ENCODE data around the gene DDX1.

DNA sequence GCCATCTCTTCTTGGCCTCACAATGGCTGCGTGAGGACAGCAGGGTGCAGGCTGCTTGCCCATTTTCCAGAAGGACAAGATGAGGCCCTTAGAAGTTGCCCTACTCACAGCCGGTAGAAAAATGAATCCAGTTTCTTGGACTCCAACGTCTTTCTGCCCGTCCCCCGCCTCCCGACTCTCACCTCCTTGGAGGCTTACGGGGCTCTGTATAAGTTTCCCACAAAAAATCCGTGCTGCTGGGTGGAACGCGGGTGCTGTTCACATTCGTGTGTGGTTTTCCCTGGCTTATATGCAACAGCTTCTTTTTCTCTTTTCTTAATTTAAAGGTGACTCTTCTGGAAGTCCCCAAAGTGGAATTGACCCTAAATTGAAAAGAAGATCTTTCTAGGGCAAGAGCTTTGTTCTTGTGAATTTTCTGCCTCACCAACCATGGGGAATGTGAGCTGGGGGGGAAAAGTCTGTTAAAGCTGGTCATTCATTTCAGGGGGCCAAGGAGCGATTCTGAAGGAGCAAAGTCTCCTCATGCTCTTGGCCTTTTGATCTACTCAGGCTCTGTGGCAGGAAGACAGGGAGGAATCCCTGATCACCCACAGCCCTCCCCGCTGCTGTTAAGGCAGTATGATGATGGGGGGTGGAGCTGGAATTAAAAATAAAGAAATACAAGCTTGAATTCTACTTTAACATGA is 51.3 kb downstream of the DDX1 start:
- TF ChIP-seq, protein P1, sequence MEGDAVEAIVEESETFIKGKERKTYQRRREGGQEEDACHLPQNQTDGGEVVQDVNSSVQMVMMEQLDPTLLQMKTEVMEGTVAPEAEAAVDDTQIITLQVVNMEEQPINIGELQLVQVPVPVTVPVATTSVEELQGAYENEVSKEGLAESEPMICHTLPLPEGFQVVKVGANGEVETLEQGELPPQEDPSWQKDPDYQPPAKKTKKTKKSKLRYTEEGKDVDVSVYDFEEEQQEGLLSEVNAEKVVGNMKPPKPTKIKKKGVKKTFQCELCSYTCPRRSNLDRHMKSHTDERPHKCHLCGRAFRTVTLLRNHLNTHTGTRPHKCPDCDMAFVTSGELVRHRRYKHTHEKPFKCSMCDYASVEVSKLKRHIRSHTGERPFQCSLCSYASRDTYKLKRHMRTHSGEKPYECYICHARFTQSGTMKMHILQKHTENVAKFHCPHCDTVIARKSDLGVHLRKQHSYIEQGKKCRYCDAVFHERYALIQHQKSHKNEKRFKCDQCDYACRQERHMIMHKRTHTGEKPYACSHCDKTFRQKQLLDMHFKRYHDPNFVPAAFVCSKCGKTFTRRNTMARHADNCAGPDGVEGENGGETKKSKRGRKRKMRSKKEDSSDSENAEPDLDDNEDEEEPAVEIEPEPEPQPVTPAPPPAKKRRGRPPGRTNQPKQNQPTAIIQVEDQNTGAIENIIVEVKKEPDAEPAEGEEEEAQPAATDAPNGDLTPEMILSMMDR (IDR thresholded peaks at IDR 0.05) = no peak
- no peak for TF ChIP-seq POLR2A (IDR thresholded peaks at IDR 0.05)
